Ascending aorta (tissue), 2 donors: ENCODE data around the gene COL20A1. TPM values are rescaled to one million over a fixed set of nuclear protein-coding genes. Genes with fewer than 3 reads are reported as not detected.

Source experiments
- DNase-seq, 2 donors: peaks; one replicate each; pipeline ENCODE4 v3.0.0-alpha.2; 2019; ENCODE audit warnings: low spot score in 2 of 2
- H3K27ac ChIP-seq, 2 donors: fragments of 200-600 bp; sonication (generic); one replicate each; pipeline ENCODE4 v1.5.1; 2016 to 2017; ENCODE audit warnings: mild to moderate bottlenecking in 1 of 2
- H3K27me3 ChIP-seq: fragments of 200-600 bp; sonication (generic); one replicate; pipeline ENCODE4 v1.5.1; 2017
- H3K36me3 ChIP-seq, 2 donors: fragments of 200-600 bp; sonication (generic); one replicate each; pipeline ENCODE4 v1.5.1; 2016
- H3K4me1 ChIP-seq, 2 donors: fragments of 200-600 bp; sonication (generic); one replicate each; pipeline ENCODE4 v1.5.1; 2016 to 2017; ENCODE audit warnings: mild to moderate bottlenecking in 1 of 2
- H3K4me3 ChIP-seq, 2 donors: fragments of 200-600 bp; sonication (generic); one replicate each; pipeline ENCODE4 v1.5.1; 2016 to 2017; ENCODE audit warnings: mild to moderate bottlenecking in 1 of 2
- H3K9me3 ChIP-seq, 2 donors: fragments of 200-600 bp; sonication (generic); one replicate each; pipeline ENCODE4 v1.5.1; 2016
- intact Hi-C: fragments of 100-400 bp; cut with DNase I; formaldehyde crosslinking; loops from one replicate; pipeline ENCODE4 v1.15.1; 2023
- total RNA-seq: library from RNA; depleted of rRNA; stranded (reverse); fragments of >200 nt; gene quantifications from one replicate; pipeline ENCODE4 v1.1.0, GENCODE V29; 2016
- TF ChIP-seq, protein P1 (sequence below), 3 experiments: fragments of 200-600 bp in 2 of 3; fragments of 450-650 bp in 1 of 3; sonication (generic) in 2 of 3; IDR thresholded peaks; one replicate each; pipeline ENCODE4 v1.5.1; 2016 to 2019; ENCODE audit warnings: antibody characterized with exemption in 3 of 3, mild to moderate bottlenecking in 1 of 3, moderate library complexity in 1 of 3

Gene COL20A1
- total RNA-seq, 1 donor from 2014 or later: not detected

DNA sequence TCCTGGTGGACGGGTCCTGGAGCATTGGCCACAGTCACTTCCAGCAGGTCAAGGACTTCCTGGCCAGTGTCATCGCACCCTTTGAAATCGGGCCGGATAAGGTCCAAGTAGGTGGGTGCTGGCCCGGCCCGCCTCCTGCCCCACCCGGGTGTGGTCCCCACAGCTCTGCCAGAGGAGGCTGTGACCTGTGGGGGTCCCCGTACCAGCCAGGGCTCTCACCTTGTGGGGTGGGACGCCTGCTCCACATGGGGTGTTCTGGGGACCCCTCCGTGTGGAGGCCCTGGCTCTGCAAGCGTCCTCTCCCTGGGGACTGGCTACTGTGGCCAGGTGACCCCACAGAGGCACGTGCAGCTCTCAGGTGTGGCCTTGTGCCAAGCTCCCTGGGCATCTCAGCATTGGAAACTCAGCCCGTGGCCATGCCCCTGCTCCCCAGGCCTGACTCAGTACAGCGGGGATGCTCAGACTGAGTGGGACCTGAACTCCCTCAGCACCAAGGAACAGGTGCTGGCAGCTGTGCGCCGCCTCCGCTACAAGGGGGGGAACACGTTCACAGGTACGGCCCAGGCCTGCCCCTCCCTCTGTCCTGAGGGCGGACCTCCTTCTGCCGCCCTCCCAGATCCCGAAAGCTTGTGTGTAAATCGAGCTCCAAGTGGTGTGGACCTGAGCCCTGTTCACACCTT lies 14.7 kb downstream of the COL20A1 start:
- DNase-seq: no peak
- H3K27me3 ChIP-seq: peaks cover 4% of the 10 kb centered on the region
- H3K27ac ChIP-seq: no peak overlapping the region
- H3K9me3 ChIP-seq: no peaks in the 10 kb centered on the region
- H3K4me1 ChIP-seq: no peaks in the 10 kb centered on the region
- intact Hi-C loops: no loop called here
- no peaks in the 10 kb centered on the region for H3K36me3 ChIP-seq
- no peak overlapping the region for H3K4me3 ChIP-seq
- TF ChIP-seq, protein P1, sequence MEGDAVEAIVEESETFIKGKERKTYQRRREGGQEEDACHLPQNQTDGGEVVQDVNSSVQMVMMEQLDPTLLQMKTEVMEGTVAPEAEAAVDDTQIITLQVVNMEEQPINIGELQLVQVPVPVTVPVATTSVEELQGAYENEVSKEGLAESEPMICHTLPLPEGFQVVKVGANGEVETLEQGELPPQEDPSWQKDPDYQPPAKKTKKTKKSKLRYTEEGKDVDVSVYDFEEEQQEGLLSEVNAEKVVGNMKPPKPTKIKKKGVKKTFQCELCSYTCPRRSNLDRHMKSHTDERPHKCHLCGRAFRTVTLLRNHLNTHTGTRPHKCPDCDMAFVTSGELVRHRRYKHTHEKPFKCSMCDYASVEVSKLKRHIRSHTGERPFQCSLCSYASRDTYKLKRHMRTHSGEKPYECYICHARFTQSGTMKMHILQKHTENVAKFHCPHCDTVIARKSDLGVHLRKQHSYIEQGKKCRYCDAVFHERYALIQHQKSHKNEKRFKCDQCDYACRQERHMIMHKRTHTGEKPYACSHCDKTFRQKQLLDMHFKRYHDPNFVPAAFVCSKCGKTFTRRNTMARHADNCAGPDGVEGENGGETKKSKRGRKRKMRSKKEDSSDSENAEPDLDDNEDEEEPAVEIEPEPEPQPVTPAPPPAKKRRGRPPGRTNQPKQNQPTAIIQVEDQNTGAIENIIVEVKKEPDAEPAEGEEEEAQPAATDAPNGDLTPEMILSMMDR (IDR thresholded peaks at IDR 0.05): no peak

GRCh38 chr20:63308218-63308911 lies 15.4 kb downstream of the COL20A1 start:
- no peak for DNase-seq
- Histone ChIP-seq H3K27me3 (peaks cover 4% of the 10 kb centered on the region), H3K4me1 (no peaks in the 10 kb centered on the region), H3K27ac (no peak overlapping the region), H3K4me3 (no peak overlapping the region), H3K36me3 (no peaks in the 10 kb centered on the region), H3K9me3 (no peaks in the 10 kb centered on the region)
- TF ChIP-seq, protein P1 (IDR thresholded peaks at IDR 0.05): no peak
- intact Hi-C loops: no loop called here

GRCh38 chr20:63309261-63310071 lies 16.5 kb downstream of the COL20A1 start:
- intact Hi-C loops: no loop called here
- Histone ChIP-seq H3K4me1 (no peaks in the 10 kb centered on the region), H3K4me3 (no peak overlapping the region), H3K9me3 (no peaks in the 10 kb centered on the region), H3K27ac (no peak overlapping the region), H3K36me3 (no peaks in the 10 kb centered on the region), H3K27me3 (peaks cover 4% of the 10 kb centered on the region)
- no peak for DNase-seq
- TF ChIP-seq, protein P1 (IDR thresholded peaks at IDR 0.05): peak; percentile 26 to 74 (median 60)

- Histone ChIP-seq H3K27ac (no peak overlapping the region), H3K9me3 (no peaks in the 10 kb centered on the region), H3K36me3 (no peaks in the 10 kb centered on the region), H3K4me1 (no peaks in the 10 kb centered on the region), H3K27me3 (peaks cover 4% of the 10 kb centered on the region), H3K4me3 (no peak overlapping the region)
- TF ChIP-seq, protein P1 (IDR thresholded peaks at IDR 0.05): no peak
- intact Hi-C loops: no loop called here
- no peak for DNase-seq
These were observed 17.4 kb downstream of the COL20A1 start for GRCh38 chr20:63310265-63310991.

DNA sequence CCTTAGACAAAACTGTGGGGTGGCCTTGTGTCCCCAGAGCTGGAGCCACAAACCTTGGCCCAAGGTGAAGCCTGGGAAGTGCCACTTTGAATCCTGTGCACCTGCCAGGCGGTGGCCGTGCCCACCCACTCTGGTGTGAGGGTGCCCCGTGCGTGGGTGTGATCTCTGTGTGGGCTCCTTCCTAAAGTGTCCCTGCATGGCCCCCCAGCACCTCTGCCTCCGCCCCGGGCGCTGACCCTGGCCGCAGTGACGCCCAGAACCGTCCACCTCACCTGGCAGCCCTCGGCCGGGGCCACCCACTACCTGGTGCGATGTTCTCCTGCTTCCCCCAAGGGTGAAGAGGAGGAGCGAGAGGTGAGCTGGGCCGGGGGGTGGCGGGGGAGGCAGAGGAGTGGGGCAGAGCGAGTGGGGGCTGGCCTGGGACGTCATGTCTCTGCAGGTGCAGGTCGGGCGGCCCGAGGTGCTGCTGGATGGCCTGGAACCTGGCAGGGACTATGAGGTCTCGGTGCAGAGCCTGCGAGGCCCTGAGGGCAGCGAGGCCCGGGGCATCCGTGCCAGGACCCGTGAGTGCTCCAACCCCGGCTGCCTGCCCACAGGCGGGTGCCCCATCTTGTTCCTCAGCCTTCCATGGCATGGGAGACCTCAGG lies 18.3 kb downstream of the COL20A1 start:
- intact Hi-C loops: no loop called here
- DNase-seq: no peak
- H3K36me3 ChIP-seq: no peaks in the 10 kb centered on the region
- no peaks in the 10 kb centered on the region for H3K9me3 ChIP-seq
- peaks cover 4% of the 10 kb centered on the region for H3K27me3 ChIP-seq
- no peaks in the 10 kb centered on the region for H3K4me1 ChIP-seq
- TF ChIP-seq, protein P1 (IDR thresholded peaks at IDR 0.05): no peak
- no peak overlapping the region for H3K27ac ChIP-seq
- H3K4me3 ChIP-seq: no peak overlapping the region
